Measurements from ENCODE around the gene INTS11.

INTS11 gene

DNA sequence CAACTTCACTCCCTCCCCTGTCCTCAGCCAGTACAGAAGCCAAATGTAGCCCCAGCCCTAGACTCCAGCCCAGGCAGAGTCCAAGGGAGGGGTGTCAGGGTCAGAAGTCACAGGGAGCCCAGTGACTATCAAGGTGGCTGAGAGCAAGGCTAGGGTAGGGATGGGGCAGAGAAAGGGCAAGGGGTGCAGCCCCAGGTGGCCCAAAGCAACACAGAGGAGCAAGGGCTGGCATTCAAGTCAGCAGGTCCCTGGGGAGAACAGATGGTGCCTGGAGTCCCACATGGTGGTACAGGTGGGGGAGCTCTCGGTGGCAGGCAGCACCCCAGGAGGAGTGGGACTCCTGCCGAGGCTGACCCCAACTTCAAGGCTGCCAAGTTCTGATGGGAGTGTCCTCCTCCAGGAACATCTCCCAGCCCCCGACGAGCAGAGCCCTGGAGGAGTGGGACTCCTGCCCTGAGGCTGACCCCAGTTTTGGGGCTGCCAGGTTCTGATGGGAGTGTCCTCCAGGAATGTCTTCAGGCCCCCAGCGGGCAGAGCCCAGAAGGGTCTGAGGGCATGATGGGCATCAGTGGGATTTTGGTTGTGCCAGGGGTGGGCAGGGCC lies 28.4 kb upstream of the INTS11 start (continued):
- TF ChIP-seq ZNF843 (tag by site-specific recombination; IDR thresholded peaks at IDR 0.05): no peak
- TF ChIP-seq, protein P1, sequence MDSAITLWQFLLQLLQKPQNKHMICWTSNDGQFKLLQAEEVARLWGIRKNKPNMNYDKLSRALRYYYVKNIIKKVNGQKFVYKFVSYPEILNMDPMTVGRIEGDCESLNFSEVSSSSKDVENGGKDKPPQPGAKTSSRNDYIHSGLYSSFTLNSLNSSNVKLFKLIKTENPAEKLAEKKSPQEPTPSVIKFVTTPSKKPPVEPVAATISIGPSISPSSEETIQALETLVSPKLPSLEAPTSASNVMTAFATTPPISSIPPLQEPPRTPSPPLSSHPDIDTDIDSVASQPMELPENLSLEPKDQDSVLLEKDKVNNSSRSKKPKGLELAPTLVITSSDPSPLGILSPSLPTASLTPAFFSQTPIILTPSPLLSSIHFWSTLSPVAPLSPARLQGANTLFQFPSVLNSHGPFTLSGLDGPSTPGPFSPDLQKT (IDR thresholded peaks at IDR 0.05; ENCODE audit: borderline replicate concordance, low read depth, low read length): no peak
- TF ChIP-seq ZNF571 (tag by site-specific recombination; IDR thresholded peaks at IDR 0.05): no peak
- no peak for TF ChIP-seq MEIS1 (CRISPR knock-in tag; IDR thresholded peaks at IDR 0.05; ENCODE audit: borderline replicate concordance)
- no peak for TF ChIP-seq ZBTB20 (tag by site-specific recombination; IDR thresholded peaks at IDR 0.05)
- TF ChIP-seq GLIS2 (tag by site-specific recombination; IDR thresholded peaks at IDR 0.05): peak; percentile 53
- TF ChIP-seq ZNF514 (tag by site-specific recombination; IDR thresholded peaks at IDR 0.05): no peak
- no peak for TF ChIP-seq ZNF785 (tag by site-specific recombination; IDR thresholded peaks at IDR 0.05)
- TF ChIP-seq SP2 (tag by site-specific recombination; IDR thresholded peaks at IDR 0.05): no peak
- no peak for TF ChIP-seq HOXC10 (CRISPR knock-in tag; IDR thresholded peaks at IDR 0.05)
- no peak for TF ChIP-seq ZNF404 (tag by site-specific recombination; IDR thresholded peaks at IDR 0.05)
- TF ChIP-seq, protein P2, sequence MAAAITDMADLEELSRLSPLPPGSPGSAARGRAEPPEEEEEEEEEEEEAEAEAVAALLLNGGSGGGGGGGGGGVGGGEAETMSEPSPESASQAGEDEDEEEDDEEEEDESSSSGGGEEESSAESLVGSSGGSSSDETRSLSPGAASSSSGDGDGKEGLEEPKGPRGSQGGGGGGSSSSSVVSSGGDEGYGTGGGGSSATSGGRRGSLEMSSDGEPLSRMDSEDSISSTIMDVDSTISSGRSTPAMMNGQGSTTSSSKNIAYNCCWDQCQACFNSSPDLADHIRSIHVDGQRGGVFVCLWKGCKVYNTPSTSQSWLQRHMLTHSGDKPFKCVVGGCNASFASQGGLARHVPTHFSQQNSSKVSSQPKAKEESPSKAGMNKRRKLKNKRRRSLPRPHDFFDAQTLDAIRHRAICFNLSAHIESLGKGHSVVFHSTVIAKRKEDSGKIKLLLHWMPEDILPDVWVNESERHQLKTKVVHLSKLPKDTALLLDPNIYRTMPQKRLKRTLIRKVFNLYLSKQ (tag by site-specific recombination; IDR thresholded peaks at IDR 0.05; ENCODE audit: borderline replicate concordance): no peak
- no peak for TF ChIP-seq ZFHX2 (tag by site-specific recombination; conservative IDR thresholded peaks at IDR 0.05)
- TF ChIP-seq, protein P3, sequence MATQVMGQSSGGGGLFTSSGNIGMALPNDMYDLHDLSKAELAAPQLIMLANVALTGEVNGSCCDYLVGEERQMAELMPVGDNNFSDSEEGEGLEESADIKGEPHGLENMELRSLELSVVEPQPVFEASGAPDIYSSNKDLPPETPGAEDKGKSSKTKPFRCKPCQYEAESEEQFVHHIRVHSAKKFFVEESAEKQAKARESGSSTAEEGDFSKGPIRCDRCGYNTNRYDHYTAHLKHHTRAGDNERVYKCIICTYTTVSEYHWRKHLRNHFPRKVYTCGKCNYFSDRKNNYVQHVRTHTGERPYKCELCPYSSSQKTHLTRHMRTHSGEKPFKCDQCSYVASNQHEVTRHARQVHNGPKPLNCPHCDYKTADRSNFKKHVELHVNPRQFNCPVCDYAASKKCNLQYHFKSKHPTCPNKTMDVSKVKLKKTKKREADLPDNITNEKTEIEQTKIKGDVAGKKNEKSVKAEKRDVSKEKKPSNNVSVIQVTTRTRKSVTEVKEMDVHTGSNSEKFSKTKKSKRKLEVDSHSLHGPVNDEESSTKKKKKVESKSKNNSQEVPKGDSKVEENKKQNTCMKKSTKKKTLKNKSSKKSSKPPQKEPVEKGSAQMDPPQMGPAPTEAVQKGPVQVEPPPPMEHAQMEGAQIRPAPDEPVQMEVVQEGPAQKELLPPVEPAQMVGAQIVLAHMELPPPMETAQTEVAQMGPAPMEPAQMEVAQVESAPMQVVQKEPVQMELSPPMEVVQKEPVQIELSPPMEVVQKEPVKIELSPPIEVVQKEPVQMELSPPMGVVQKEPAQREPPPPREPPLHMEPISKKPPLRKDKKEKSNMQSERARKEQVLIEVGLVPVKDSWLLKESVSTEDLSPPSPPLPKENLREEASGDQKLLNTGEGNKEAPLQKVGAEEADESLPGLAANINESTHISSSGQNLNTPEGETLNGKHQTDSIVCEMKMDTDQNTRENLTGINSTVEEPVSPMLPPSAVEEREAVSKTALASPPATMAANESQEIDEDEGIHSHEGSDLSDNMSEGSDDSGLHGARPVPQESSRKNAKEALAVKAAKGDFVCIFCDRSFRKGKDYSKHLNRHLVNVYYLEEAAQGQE (tag by site-specific recombination; IDR thresholded peaks at IDR 0.05): no peak
- no peak for TF ChIP-seq HOXA7 (CRISPR knock-in tag; IDR thresholded peaks at IDR 0.05; ENCODE audit: borderline replicate concordance)
- no peak for TF ChIP-seq ZNF16 (tag by site-specific recombination; IDR thresholded peaks at IDR 0.05; ENCODE audit: low read depth)

DNA sequence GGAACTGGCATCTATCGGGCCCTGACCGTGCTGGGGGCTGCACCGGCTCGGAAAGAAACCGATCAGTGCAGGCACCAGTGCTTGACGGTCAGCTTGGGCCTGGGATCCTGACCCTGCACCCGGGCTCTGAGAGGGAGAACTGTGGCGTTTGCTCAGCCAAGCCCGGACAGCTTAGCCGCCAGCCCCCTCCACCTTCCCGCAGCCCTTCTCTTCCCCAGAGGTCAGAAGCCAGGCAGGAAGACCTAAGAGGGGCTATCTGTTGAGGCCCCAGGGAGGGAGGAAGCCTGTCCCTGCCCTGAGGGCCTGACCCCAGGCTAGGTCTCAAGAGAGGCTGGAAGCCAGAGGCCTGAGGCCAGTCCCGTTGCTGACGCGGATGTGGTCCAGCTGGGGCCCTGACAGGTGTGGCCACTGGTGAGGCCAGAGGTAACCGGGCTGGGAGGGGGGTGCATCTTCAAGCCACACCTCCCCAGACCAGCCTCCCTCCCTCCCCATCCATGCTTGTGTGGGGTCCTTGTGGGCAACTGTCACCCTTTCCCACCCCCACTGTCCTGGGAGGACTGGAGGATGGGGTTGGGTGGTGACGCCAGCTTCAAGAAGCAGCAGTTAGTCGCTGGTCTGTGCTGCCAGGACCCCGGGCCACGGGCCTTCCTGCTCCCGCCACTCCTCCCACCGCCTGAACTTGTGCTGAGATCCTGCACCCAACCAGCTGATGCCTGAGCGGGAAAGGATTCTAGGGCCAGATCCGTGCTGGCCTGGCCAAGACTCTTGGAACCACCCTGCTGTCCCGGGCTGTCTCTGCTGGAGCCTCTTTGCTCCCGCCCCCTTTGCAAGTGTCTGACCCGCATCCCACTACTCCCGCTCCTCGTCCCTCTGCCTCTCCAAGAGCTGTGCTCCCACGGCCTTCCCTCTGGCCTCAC lies 27.3 kb upstream of the INTS11 start:
- Histone ChIP-seq H3K4me1 (ENCODE audit: control insufficient read depth, insufficient read depth, low read length) (peaks cover 14% of the 10 kb centered on the region), H3K4me3 (ENCODE audit: low read depth, low read length) (no peak overlapping the region), H3K27ac (ENCODE audit: extremely low read depth, low read depth, low read length) (no peak overlapping the region), H3K9me3 (ENCODE audit: control insufficient read depth, insufficient read depth, low read depth, low read length) (no peaks in the 10 kb centered on the region), H3K36me3 (ENCODE audit: control insufficient read depth in 2 of 2, insufficient read depth in 1 of 2, low read length in 2 of 2) (peaks cover 0 to 2% of the 10 kb centered on the region in 2 experiments; a peak in 1 of 3 replicates)
- ChIA-PET POLR2A (interaction anchor here (0.6 to 1.3 kb wide), 5 partner anchors 23 to 153 kb away, joined by 3 to 5 read pairs (median 3); partner anchors contain the start of genes AURKAIP1 and CCNL2), CTCF (interaction anchor here (0.6 to 2.7 kb wide), 4 partner anchors 8 to 26 kb away, joined by 3 to 15 read pairs (median 6); partner anchors contain the start of gene AURKAIP1)
- TF ChIP-seq ZFHX2 (tag by site-specific recombination; conservative IDR thresholded peaks at IDR 0.05) (peak; percentile 32; the same call in 1 of the 2 replicates), SP2 (tag by site-specific recombination; IDR thresholded peaks at IDR 0.05) (peak; percentile 66), ZBTB17 (tag by site-specific recombination; IDR thresholded peaks at IDR 0.05) (peak; percentile 73), BCL11B (tag by site-specific recombination; IDR thresholded peaks at IDR 0.05; ENCODE audit: low read depth) (peak; percentile 73), EGR2 (tag by site-specific recombination; IDR thresholded peaks at IDR 0.05; ENCODE audit: low read depth) (peak; percentile 48; the same call in 1 of the 2 replicates), PRDM1 (tag by site-specific recombination; IDR thresholded peaks at IDR 0.05) (no peak), ZNF341 (tag by site-specific recombination; IDR thresholded peaks at IDR 0.05; ENCODE audit: low read depth) (peak; percentile 97), KLF8 (tag by site-specific recombination; IDR thresholded peaks at IDR 0.05) (0 out of 2 replicates have a peak, but pooled peaks have one; percentile 28), BCL11A (tag by site-specific recombination; IDR thresholded peaks at IDR 0.05; ENCODE audit: low read depth) (peak; percentile 47; the same call in 1 of the 2 replicates), SP7 (tag by site-specific recombination; IDR thresholded peaks at IDR 0.05) (peak; percentile 19; the same call in 1 of the 2 replicates), IKZF3 (tag by site-specific recombination; IDR thresholded peaks at IDR 0.05) (0 out of 2 replicates have a peak, but pooled peaks have one; percentile 22), ZNF2 (tag by site-specific recombination; IDR thresholded peaks at IDR 0.05) (no peak)
- TF ChIP-seq, protein P4, sequence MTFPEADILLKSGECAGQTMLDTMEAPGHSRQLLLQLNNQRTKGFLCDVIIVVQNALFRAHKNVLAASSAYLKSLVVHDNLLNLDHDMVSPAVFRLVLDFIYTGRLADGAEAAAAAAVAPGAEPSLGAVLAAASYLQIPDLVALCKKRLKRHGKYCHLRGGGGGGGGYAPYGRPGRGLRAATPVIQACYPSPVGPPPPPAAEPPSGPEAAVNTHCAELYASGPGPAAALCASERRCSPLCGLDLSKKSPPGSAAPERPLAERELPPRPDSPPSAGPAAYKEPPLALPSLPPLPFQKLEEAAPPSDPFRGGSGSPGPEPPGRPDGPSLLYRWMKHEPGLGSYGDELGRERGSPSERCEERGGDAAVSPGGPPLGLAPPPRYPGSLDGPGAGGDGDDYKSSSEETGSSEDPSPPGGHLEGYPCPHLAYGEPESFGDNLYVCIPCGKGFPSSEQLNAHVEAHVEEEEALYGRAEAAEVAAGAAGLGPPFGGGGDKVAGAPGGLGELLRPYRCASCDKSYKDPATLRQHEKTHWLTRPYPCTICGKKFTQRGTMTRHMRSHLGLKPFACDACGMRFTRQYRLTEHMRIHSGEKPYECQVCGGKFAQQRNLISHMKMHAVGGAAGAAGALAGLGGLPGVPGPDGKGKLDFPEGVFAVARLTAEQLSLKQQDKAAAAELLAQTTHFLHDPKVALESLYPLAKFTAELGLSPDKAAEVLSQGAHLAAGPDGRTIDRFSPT (tag by site-specific recombination; IDR thresholded peaks at IDR 0.05): peak; percentile 53; the same call in 1 of the 2 replicates

Data from HEK293 (cell line).